Vagina (tissue), 2 donors: ENCODE results near the gene CORO6. TPM values are rescaled to one million over a fixed set of nuclear protein-coding genes. Genes with fewer than 3 reads are reported as not detected.

Source experiments
- DNase-seq, 2 donors: peaks; one replicate each; pipeline ENCODE4 v3.0.0-alpha.2; 2017; ENCODE audit errors: extremely low spot score in 2 of 2
- H3K27ac ChIP-seq: fragments of 200-600 bp; sonication (generic); one replicate; pipeline ENCODE4 v1.5.1; 2019
- H3K27me3 ChIP-seq: fragments of 200-600 bp; sonication (generic); one replicate; pipeline ENCODE4 v1.5.1; 2019
- H3K36me3 ChIP-seq, 2 donors: fragments of 200-600 bp; sonication (generic); one replicate each; pipeline ENCODE4 v1.5.1; 2017 to 2019
- H3K4me1 ChIP-seq: fragments of 200-600 bp; sonication (generic); one replicate; pipeline ENCODE4 v1.5.1; 2019
- H3K4me3 ChIP-seq, 2 donors: fragments of 200-600 bp; sonication (generic); 1 replicate in 1 of 2; 2 replicates in 1 of 2; pipeline ENCODE4 v1.5.1; 2016 to 2019
- H3K9me3 ChIP-seq: fragments of 200-600 bp; sonication (generic); one replicate; pipeline ENCODE4 v1.5.1; 2019
- CTCF ChIP-seq, 3 experiments: fragments of 450-650 bp in 2 of 3; fragments of 200-600 bp in 1 of 3; sonication (generic) in 1 of 3; IDR thresholded peaks; one replicate each; pipeline ENCODE4 v1.5.1; 2017 to 2019; ENCODE audit warnings: antibody characterized with exemption in 3 of 3, mild to moderate bottlenecking in 2 of 3, moderate library complexity in 2 of 3
- POLR2A ChIP-seq, 2 donors: fragments of 450-650 bp; IDR thresholded peaks; one replicate each; pipeline ENCODE4 v1.6.1; 2017; ENCODE audit warnings: antibody characterized with exemption in 2 of 2, mild to moderate bottlenecking in 2 of 2, moderate library complexity in 2 of 2
- POLR2AphosphoS5 ChIP-seq, 2 donors: sonication (generic); formaldehyde crosslinking; IDR thresholded peaks; one replicate each; pipeline ENCODE4 v1.9.0; 2017; ENCODE audit warnings: antibody characterized with exemption in 2 of 2, mild to moderate bottlenecking in 2 of 2, low read depth in 1 of 2; ENCODE audit not compliant: insufficient read depth in 1 of 2
- intact Hi-C: fragments of 100-400 bp; cut with DNase I; formaldehyde crosslinking; loops from one replicate; pipeline ENCODE4 v1.15.1; 2023
- total RNA-seq: library from RNA; depleted of rRNA; stranded (reverse); fragments of >200 nt; gene quantifications from one replicate; pipeline ENCODE4 v1.2.3, GENCODE V29; 2016

CORO6 gene
- total RNA-seq, 1 donor from 2014 or later = 23.6 TPM

- TF ChIP-seq CTCF (IDR thresholded peaks at IDR 0.05) (no peak), POLR2A (IDR thresholded peaks at IDR 0.05) (no peak), POLR2AphosphoS5 (IDR thresholded peaks at IDR 0.05; ENCODE audit: insufficient read depth in 1 of 2, low read depth in 1 of 2) (no peak)
- intact Hi-C loops = loop anchor here (5.0 kb wide), 1 partner anchor 143 kb away; no protein-coding TSS in a partner anchor
- H3K36me3 ChIP-seq = peaks cover 0 to 18% of the 10 kb centered on the region in 2 donors
- no peak overlapping the region for H3K27ac ChIP-seq
- H3K9me3 ChIP-seq = no peaks in the 10 kb centered on the region
- no peak overlapping the region for H3K4me3 ChIP-seq
- peaks cover 2% of the 10 kb centered on the region for H3K4me1 ChIP-seq
- no peak for DNase-seq
- H3K27me3 ChIP-seq = no peaks in the 10 kb centered on the region
These were observed 11.2 kb upstream of the CORO6 start for GRCh38 chr17:29633886-29634285.

GRCh38 chr17:29630630-29631193 lies 8.0 kb upstream of the CORO6 start:
- TF ChIP-seq POLR2AphosphoS5 (IDR thresholded peaks at IDR 0.05; ENCODE audit: insufficient read depth in 1 of 2, low read depth in 1 of 2) (no peak), CTCF (IDR thresholded peaks at IDR 0.05) (no peak), POLR2A (IDR thresholded peaks at IDR 0.05) (no peak)
- DNase-seq = no peak
- Histone ChIP-seq H3K4me1 (peaks cover 5% of the 10 kb centered on the region), H3K4me3 (no peak overlapping the region), H3K36me3 (peaks cover 0 to 18% of the 10 kb centered on the region in 2 donors), H3K27me3 (no peaks in the 10 kb centered on the region), H3K27ac (no peak overlapping the region), H3K9me3 (no peaks in the 10 kb centered on the region)
- intact Hi-C loops = loop anchor here (5.0 kb wide), 1 partner anchor 147 kb away; no protein-coding TSS in a partner anchor

- peaks cover 12% of the 10 kb centered on the region for H3K4me1 ChIP-seq
- intact Hi-C loops = loop anchor here (5.0 kb wide), 1 partner anchor 147 kb away; no protein-coding TSS in a partner anchor
- H3K36me3 ChIP-seq = peaks cover 0 to 18% of the 10 kb centered on the region in 2 donors
These were observed 7.1 kb upstream of the CORO6 start for GRCh38 chr17:29629839-29630238.

GRCh38 chr17:29628644-29629043 lies 5.9 kb upstream of the CORO6 start:
- intact Hi-C loops = no loop called here
- TF ChIP-seq POLR2A (IDR thresholded peaks at IDR 0.05) = no peak
- TF ChIP-seq CTCF (IDR thresholded peaks at IDR 0.05) = no peak
- TF ChIP-seq POLR2AphosphoS5 (IDR thresholded peaks at IDR 0.05; ENCODE audit: insufficient read depth in 1 of 2, low read depth in 1 of 2) = no peak

More at GRCh38 chr17:29629839-29630238, 7.1 kb upstream of the CORO6 start:
- Histone ChIP-seq H3K9me3 (no peaks in the 10 kb centered on the region), H3K27me3 (no peaks in the 10 kb centered on the region), H3K4me3 (no peak overlapping the region), H3K27ac (no peak overlapping the region)
- TF ChIP-seq POLR2A (IDR thresholded peaks at IDR 0.05) (no peak), CTCF (IDR thresholded peaks at IDR 0.05) (no peak), POLR2AphosphoS5 (IDR thresholded peaks at IDR 0.05; ENCODE audit: insufficient read depth in 1 of 2, low read depth in 1 of 2) (no peak)
- no peak for DNase-seq

GRCh38 chr17:29627951-29628350 lies 5.2 kb upstream of the CORO6 start:
- Histone ChIP-seq H3K9me3 (no peaks in the 10 kb centered on the region), H3K36me3 (peaks cover 0 to 18% of the 10 kb centered on the region in 2 donors), H3K4me1 (peaks cover 20% of the 10 kb centered on the region), H3K4me3 (no peak overlapping the region), H3K27me3 (no peaks in the 10 kb centered on the region), H3K27ac (no peak overlapping the region)
- DNase-seq = no peak
- intact Hi-C loops = no loop called here
- no peak for TF ChIP-seq CTCF (IDR thresholded peaks at IDR 0.05)

More at GRCh38 chr17:29628644-29629043, 5.9 kb upstream of the CORO6 start:
- no peak for DNase-seq
- no peak overlapping the region for H3K4me3 ChIP-seq
- no peaks in the 10 kb centered on the region for H3K9me3 ChIP-seq
- H3K36me3 ChIP-seq = peaks cover 0 to 18% of the 10 kb centered on the region in 2 donors
- H3K27me3 ChIP-seq = no peaks in the 10 kb centered on the region
- H3K27ac ChIP-seq = no peak overlapping the region
- peaks cover 15% of the 10 kb centered on the region for H3K4me1 ChIP-seq
